Kidney tubule cell (primary cell): ENCODE data around the gene XRCC1.
"Not testable (repeated sequence)": the region's sequence is repeated elsewhere in the genome, so short reads cannot be mapped to it uniquely, and the experiment has no call there.

Source experiments
- DNase-seq: peaks from one replicate; pipeline ENCODE4 v3.0.0-alpha.2; 2018; ENCODE audit warnings: low spot score

The XRCC1 gene

GRCh38 chr19:43519436-43520088, 55.8 kb downstream of the XRCC1 start:
- DNase-seq: peak; percentile 94

- DNase-seq: no peak
These were observed 57.3 kb downstream of the XRCC1 start for GRCh38 chr19:43518051-43518450.

- not testable (repeated sequence) for DNase-seq
These were observed 62.9 kb downstream of the XRCC1 start for GRCh38 chr19:43512399-43512798.

- no peak for DNase-seq
These were observed 64.0 kb downstream of the XRCC1 start for GRCh38 chr19:43511324-43511723.

- DNase-seq: no peak
These were observed 64.6 kb downstream of the XRCC1 start for GRCh38 chr19:43510713-43511112.

GRCh38 chr19:43507880-43508279, 67.4 kb downstream of the XRCC1 start:
- no peak for DNase-seq

GRCh38 chr19:43506629-43507028, 68.7 kb downstream of the XRCC1 start:
- DNase-seq: no peak

GRCh38 chr19:43505941-43506340, 69.4 kb downstream of the XRCC1 start:
- DNase-seq: no peak

- no peak for DNase-seq
These were observed 70.2 kb downstream of the XRCC1 start for GRCh38 chr19:43505186-43505456.

GRCh38 chr19:43504426-43505185, 70.7 kb downstream of the XRCC1 start, which contains the start of gene PHLDB3:
PHLDB3 (minus strand) TSS chr19:43504746; CDS start chr19:43504118, 628 bp downstream.
- peak; percentile 49 for DNase-seq

- peak; percentile 92 for DNase-seq
These were observed 71.6 kb downstream of the XRCC1 start for GRCh38 chr19:43503501-43504425.

- DNase-seq: no peak
These were observed 72.8 kb downstream of the XRCC1 start for GRCh38 chr19:43502419-43502976.

GRCh38 chr19:43501661-43502418, 73.5 kb downstream of the XRCC1 start:
- no peak for DNase-seq

GRCh38 chr19:43499042-43499441, 76.3 kb downstream of the XRCC1 start:
- DNase-seq: no peak

GRCh38 chr19:43498233-43498842, 77.0 kb downstream of the XRCC1 start:
- DNase-seq: no peak

- no peak for DNase-seq
These were observed 78.4 kb downstream of the XRCC1 start for GRCh38 chr19:43496960-43497359.

GRCh38 chr19:43495082-43495481, 80.2 kb downstream of the XRCC1 start:
- DNase-seq: no peak
